Natural killer cell (primary cell): Measurements from ENCODE around the gene YTHDF1. TPM values are rescaled to one million over a fixed set of nuclear protein-coding genes. Genes with fewer than 3 reads are reported as not detected.

ENCODE experiments used
- ATAC-seq, 3 donors: fragments of 150-1000 bp in 2 of 3; fragments of 200-7000 bp in 1 of 3; cut with Tn5 transposase; 1 replicate in 1 of 3; 2 replicates in 2 of 3; pipeline ENCODE4 v1.10.0; 2021; ENCODE audit warnings: mild to moderate bottlenecking in 2 of 3, moderate library complexity in 2 of 3
- DNase-seq, 2 donors: peaks; one replicate each; pipeline versions ENCODE4 v3.0.0 to v3.0.0-alpha.2; 2013 to 2021; ENCODE audit warnings: mixed read lengths in 1 of 2
- H3K27ac ChIP-seq: one replicate; pipeline ENCODE4 v1.5.1; 2013; ENCODE audit warnings: mild to moderate bottlenecking, low read length
- H3K27me3 ChIP-seq: one replicate; pipeline ENCODE4 v1.6.1; 2013; ENCODE audit warnings: low read length; ENCODE audit not compliant: control insufficient read depth, insufficient read depth
- H3K36me3 ChIP-seq: one replicate; pipeline ENCODE4 v1.6.1; 2013; ENCODE audit warnings: low read length; ENCODE audit not compliant: control insufficient read depth, insufficient read depth
- H3K4me1 ChIP-seq: one replicate; pipeline ENCODE4 v1.6.1; 2013; ENCODE audit warnings: low read length; ENCODE audit not compliant: control insufficient read depth, insufficient read depth
- H3K4me3 ChIP-seq: one replicate; pipeline ENCODE4 v1.5.1; 2013; ENCODE audit warnings: low read length
- H3K9me3 ChIP-seq: one replicate; pipeline ENCODE4 v1.6.1; 2013; ENCODE audit warnings: low read length; ENCODE audit not compliant: control insufficient read depth, insufficient read depth
- H3K27ac Mint-ChIP-seq, 2 donors: one replicate each; pipeline ENCODE4 v1.8.0; 2022; ENCODE audit warnings: mild to moderate bottlenecking in 2 of 2, mixed read lengths in 2 of 2, moderate library complexity in 1 of 2
- H3K27me3 Mint-ChIP-seq, 2 donors: one replicate each; pipeline ENCODE4 v1.8.0; 2022; ENCODE audit warnings: low read depth in 2 of 2, mixed read lengths in 2 of 2
- H3K36me3 Mint-ChIP-seq: one replicate; pipeline ENCODE4 v1.8.0; 2022; ENCODE audit warnings: mixed read lengths
- H3K4me1 Mint-ChIP-seq, 2 donors: one replicate each; pipeline ENCODE4 v1.8.0; 2022; ENCODE audit warnings: mixed read lengths in 2 of 2
- H3K4me3 Mint-ChIP-seq: one replicate; pipeline ENCODE4 v1.8.0; 2022; ENCODE audit warnings: mild to moderate bottlenecking, moderate library complexity, mixed read lengths
- H3K9me3 Mint-ChIP-seq, 2 donors: one replicate each; pipeline ENCODE4 v1.8.0; 2022; ENCODE audit warnings: mixed read lengths in 2 of 2
- WGBS: methylation state at CpG from one replicate; pipeline ENCODE4 v1.1.7; 2013; ENCODE audit warnings: missing lambda C conversion rate; ENCODE audit not compliant: insufficient coverage; 5-methylcytosine and 5-hydroxymethylcytosine counted together
- intact Hi-C: fragments of 100-400 bp; cut with micrococcal nuclease; formaldehyde crosslinking; loops from one replicate; pipeline ENCODE4 v1.14.2; 2022
- total RNA-seq, 4 donors: library from RNA; stranded (reverse); fragments of 120-200 nt in 1 of 4; gene quantifications; one replicate each; pipeline versions ENCODE4 v1.2.3 to v1.2.4, GENCODE V29; 2013 to 2022
- TF ChIP-seq, protein P1 (sequence below): fragments of 200-600 bp; IDR thresholded peaks from one replicate; pipeline ENCODE4 v1.8.0; 2022; ENCODE audit warnings: antibody characterized with exemption

Gene YTHDF1
- total RNA-seq, 3 donors from 2014 or later (not counting 1 experiment from before 2014, with no cell fraction given), result 39.1 to 43.1 (median 41.0) TPM

DNA sequence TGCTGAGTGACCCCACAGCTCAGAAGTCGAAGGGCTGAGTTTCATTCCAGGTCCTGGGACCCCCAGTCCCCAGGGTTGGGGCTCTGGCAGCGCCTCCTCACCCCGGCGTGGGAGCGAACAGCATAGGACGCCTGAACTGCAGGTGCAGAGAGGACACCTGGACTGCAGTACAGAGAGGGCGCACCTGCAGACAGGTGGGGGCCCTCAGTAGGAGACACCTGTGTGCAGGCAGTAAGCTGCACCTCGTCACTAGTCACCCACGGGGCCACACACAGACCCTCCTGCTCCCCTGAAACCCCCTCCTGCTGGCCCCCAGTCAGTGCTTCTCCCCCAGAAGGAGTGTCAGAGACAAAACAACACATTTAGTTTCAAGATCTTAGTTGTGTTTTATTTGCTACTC, 46.9 kb upstream of the YTHDF1 start:
- Mint-ChIP-seq H3K4me1 (peaks cover 0 to 6% of the 10 kb centered on the region in 2 donors), H3K27me3 (peaks cover 15 to 16% of the 10 kb centered on the region in 2 donors), H3K27ac (no peak overlapping the region), H3K36me3 (no peaks in the 10 kb centered on the region), H3K4me3 (no peak overlapping the region), H3K9me3 (no peaks in the 10 kb centered on the region)
- no peak for ATAC-seq
- Histone ChIP-seq H3K4me1 (peaks cover 7% of the 10 kb centered on the region), H3K4me3 (no peak overlapping the region), H3K36me3 (no peaks in the 10 kb centered on the region), H3K27ac (no peak overlapping the region), H3K27me3 (no peaks in the 10 kb centered on the region), H3K9me3 (no peaks in the 10 kb centered on the region)
- WGBS, result 88% methylated on average over 9 of the region's 9 CpGs
- TF ChIP-seq, protein P1, sequence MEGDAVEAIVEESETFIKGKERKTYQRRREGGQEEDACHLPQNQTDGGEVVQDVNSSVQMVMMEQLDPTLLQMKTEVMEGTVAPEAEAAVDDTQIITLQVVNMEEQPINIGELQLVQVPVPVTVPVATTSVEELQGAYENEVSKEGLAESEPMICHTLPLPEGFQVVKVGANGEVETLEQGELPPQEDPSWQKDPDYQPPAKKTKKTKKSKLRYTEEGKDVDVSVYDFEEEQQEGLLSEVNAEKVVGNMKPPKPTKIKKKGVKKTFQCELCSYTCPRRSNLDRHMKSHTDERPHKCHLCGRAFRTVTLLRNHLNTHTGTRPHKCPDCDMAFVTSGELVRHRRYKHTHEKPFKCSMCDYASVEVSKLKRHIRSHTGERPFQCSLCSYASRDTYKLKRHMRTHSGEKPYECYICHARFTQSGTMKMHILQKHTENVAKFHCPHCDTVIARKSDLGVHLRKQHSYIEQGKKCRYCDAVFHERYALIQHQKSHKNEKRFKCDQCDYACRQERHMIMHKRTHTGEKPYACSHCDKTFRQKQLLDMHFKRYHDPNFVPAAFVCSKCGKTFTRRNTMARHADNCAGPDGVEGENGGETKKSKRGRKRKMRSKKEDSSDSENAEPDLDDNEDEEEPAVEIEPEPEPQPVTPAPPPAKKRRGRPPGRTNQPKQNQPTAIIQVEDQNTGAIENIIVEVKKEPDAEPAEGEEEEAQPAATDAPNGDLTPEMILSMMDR, result no peak
- intact Hi-C loops, result no loop called here
- no peak for DNase-seq

DNA sequence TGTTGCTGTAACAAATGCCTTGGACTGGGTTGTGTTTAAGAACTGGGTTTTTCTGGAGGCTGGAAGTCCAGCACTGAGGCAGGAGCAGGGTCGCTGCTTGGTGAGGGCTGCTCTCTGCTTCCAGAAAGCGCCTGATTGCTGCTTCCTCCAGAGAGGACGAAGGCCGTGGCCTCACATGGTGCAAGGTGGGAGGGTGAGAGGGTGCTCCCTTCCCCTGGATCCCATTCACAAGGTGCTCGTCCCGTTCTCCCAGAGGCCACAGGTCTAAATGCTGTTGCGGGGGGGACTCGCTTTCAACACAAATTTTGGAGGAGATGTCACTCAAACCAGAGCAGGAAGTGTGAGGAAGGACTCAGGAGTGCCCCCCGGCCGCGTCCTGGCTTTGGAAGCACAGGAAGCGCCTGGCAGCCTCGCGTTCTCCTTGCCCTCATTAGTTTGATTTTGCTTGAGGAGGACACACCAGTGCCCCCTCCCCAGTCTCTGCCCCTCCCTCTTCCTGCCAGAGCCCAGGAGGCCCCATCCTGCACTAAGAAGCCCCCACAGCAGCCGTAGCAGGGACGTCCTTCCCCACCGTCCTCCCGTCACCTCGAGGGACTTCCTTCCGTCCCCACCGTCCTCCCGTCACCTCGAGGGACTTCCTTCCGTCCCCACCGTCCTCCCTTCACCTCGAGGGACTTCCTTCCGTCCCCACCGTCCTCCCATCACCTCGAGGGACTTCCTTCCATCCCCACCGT, 46.0 kb upstream of the YTHDF1 start:
- Histone ChIP-seq H3K27me3 (no peaks in the 10 kb centered on the region), H3K4me3 (no peak overlapping the region), H3K27ac (no peak overlapping the region), H3K4me1 (peaks cover 7% of the 10 kb centered on the region), H3K9me3 (no peaks in the 10 kb centered on the region), H3K36me3 (no peaks in the 10 kb centered on the region)
- intact Hi-C loops, result no loop called here
- no peak for ATAC-seq
- 10% methylated on average over 30 of the region's 30 CpGs for WGBS
- TF ChIP-seq, protein P1, result no peak
- no peak overlapping the region for H3K4me3 Mint-ChIP-seq
- no peak for DNase-seq
- H3K4me1 Mint-ChIP-seq, result peaks cover 0 to 6% of the 10 kb centered on the region in 2 donors
- no peaks in the 10 kb centered on the region for H3K36me3 Mint-ChIP-seq
- peak overlapping the region in 1 of 2 donors; percentile 47 for H3K27ac Mint-ChIP-seq
- H3K27me3 Mint-ChIP-seq, result peaks cover 16 to 19% of the 10 kb centered on the region in 2 donors
- no peaks in the 10 kb centered on the region for H3K9me3 Mint-ChIP-seq

DNA sequence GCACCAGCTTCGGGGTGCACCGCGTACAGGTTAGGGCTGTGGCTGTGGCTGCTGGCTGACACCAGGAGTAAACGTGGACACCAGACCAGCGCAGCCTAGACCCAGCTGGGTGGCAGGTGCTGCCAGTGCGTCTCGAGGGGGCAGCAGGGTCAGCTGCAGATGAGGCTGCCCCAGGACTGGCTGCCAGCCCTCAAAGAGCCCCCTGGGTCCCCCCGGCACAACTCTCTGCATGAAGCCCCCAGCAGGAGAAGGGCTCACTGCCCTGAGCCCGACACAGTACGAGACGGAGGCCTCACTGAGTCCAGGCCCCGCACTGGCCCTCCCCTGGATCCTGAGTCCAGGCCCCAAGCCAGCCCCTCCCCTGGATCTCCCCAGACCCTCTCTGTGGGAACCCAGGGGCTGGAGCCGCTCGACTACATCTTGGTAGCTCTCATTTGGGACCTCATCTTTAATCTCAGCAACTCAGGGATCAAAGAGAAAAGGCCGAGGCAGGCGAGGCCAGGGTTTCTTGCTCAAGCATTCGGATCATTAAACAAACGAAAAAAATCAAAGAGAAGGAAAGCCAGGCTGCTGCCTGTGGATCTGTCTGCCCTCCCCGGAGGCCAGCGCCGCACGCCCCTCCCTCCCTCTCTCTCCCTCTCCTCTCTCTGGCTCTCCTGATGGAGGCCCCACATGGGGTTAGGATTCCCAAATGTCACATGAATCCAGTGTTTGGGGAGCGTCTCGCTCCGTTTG, 45.3 kb upstream of the YTHDF1 start:
- no peak overlapping the region for H3K4me3 ChIP-seq
- H3K27me3 ChIP-seq, result no peaks in the 10 kb centered on the region
- DNase-seq, result no peak
- no peaks in the 10 kb centered on the region for H3K36me3 ChIP-seq
- WGBS, result 67% methylated on average over 25 of the region's 25 CpGs
- Mint-ChIP-seq H3K9me3 (no peaks in the 10 kb centered on the region), H3K36me3 (no peaks in the 10 kb centered on the region), H3K27me3 (peaks cover 22% of the 10 kb centered on the region in 2 donors), H3K27ac (no peak overlapping the region), H3K4me3 (no peak overlapping the region), H3K4me1 (peaks cover 0 to 6% of the 10 kb centered on the region in 2 donors)
- intact Hi-C loops, result no loop called here
- no peak overlapping the region for H3K27ac ChIP-seq
- no peak for ATAC-seq
- TF ChIP-seq, protein P1, result no peak
- no peaks in the 10 kb centered on the region for H3K9me3 ChIP-seq
- H3K4me1 ChIP-seq, result peaks cover 7% of the 10 kb centered on the region
